GM21723 (cell line): ENCODE results near the gene NAPSA.
A peak's percentile ranks its signal among the peaks of the same experiment; 100 is the strongest.
"Not testable (repeated sequence)": the region's sequence is repeated elsewhere in the genome, so short reads cannot be mapped to it uniquely, and the experiment has no call there.

Experiments used
- ATAC-seq: cut with Tn5 transposase; IDR thresholded peaks from one replicate; pipeline ENCODE4 v1.9.1; 2021; ENCODE audit warnings: mild to moderate bottlenecking, moderate library complexity; ENCODE audit not compliant: unreplicated experiment

Gene NAPSA

GRCh38 chr19:50361290-50362029 is 4.0 kb downstream of the NAPSA start:
- no peak for ATAC-seq

DNA sequence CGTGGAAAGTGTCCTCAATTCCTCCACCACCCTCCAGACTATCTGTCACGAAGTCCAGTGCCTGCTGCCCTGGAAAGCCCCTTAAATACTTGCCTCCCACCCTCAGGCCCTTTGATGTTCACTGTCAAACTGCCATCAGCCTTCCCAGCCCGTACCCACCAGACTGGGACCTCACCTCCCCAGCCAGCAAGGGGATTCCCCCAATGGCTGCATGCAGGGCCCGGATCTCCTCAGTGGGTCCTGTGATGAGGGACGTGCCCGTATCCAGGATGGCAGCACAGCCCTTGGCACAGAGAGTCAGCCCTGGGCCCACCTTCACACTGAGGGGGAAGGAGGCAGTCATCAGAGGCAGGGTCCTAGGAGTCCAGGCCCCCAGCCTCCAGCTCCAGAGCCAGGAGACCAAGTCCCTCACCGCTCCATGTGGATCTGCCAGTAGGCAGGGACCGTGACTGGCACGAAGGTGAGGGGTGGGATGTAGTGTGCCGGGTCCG is 6.1 kb downstream of the NAPSA start:
- ATAC-seq = no peak

- no peak for ATAC-seq
Observed at GRCh38 chr19:50358483-50359327, 6.7 kb downstream of the NAPSA start.

- ATAC-seq = peak; percentile 65
Observed at GRCh38 chr19:50357178-50358100, 8.0 kb downstream of the NAPSA start.

- ATAC-seq = no peak
Observed at GRCh38 chr19:50356691-50357177, 8.7 kb downstream of the NAPSA start.

DNA sequence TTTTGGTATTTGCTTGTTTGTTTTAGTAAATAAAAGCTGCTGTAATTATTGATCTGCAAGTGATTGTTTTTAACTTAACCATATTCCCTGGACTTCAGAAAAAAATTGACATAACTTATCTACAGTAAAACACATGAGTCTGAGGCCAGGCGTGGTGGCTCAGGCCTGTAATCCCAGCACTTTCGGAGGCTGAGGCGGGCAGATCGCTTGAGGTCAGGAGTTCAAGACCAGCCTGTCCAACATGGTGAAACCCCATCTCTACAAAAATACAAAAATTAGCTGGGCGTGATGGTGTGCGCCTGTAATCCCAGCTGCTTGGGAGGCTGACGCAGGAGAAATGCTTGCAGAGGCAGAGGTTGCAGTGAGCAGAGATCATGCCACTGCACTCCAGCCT is 12.0 kb downstream of the NAPSA start:
- ATAC-seq = not testable (repeated sequence)

GRCh38 chr19:50352242-50352641 is 13.2 kb downstream of the NAPSA start:
- ATAC-seq = no peak

- ATAC-seq = no peak
Observed at GRCh38 chr19:50349277-50350057, 16.0 kb downstream of the NAPSA start.

GRCh38 chr19:50347089-50347581 is 18.3 kb downstream of the NAPSA start:
- ATAC-seq = not testable (repeated sequence)

DNA sequence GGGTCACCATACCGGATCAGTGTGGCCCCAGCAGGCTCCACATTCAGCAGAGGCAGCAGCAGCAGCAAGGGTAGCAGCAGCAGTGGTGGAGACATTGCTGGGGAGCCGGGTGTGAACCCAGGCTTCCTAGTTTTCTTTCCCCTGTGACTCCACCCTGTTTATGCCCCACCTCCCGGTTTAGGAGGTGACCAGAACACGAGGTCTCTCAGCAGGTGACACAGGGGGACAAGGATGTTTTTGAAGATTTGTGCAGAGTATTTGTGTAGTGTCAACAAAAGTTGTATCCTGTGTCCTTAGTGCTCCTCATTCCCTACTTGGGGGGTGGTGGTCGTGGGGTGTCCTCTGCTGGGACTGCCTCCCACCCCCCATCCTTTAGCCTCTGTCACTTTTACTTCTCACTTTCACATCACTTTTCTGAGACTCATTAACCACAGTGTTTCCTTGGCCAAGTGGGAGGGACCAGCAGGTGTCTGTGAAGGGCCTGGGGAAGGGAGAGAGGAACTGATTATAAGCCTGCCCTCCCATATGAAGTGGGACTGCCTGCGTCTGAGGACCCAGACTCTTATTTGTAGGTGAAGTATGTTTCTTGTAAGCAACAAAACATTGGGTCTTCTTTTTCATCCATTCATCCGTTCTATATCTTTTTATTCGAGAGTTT is 20.6 kb downstream of the NAPSA start:
- ATAC-seq = peak; percentile 56

DNA sequence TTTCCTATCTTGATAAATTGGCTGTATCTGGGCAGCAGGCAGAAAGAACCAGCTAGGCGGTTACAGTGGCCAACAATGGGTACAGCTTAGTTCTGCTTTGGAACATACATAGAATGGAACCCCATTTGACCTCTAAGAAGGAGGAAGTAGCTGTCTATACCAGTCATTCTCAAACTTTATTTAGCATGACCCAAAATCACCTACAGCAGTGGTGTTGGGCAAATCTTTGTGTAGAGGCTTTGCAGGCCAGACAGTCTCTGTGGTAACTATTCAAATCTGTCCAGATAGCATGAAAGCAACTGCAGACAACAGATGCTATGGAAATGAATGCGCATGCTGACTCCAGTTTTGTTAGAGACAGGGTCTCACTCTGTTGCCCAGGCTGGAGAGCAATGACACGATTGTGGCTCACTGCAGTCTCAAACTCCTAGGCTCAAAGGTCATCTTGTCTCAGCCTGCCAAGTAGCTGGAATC is 24.3 kb downstream of the NAPSA start:
- ATAC-seq = no peak

DNA sequence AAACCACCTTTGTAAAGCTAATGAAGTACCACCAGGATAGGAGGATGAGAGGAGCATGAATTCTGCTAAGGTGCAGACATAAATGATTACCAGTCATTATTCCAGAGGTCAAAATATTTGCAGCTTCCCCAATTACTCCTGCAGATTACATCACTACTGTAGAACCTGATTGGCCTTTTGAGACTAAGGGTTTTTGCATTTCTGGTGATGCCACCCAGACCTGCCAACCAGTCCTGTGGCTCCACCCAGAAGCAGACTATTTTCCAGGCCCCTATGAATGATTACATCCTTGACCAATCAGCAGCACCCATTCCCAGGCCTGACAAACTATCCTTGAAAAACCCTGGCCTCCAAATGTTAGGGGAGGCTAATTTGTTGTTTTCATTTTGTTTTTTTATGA is 25.1 kb downstream of the NAPSA start:
- no peak for ATAC-seq

DNA sequence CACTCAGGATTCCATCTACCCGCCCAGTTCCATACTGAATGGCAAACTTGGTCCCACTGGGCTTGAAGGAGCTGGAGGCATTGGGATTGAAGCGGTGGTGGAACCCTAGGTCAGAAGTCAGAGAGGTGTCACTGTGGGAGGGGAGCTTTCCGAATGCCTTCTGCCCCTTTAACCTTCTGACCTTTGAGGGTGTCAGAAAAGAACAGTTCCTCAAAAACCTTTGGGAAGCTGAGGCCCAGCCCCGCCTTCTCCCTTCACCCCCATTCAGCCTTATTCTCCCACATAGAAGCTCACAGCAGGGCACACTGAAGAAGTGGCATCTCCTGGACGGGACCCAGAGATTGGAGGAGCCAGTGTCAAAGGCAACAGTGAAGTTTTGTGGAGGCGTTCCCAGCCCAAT is 28.4 kb downstream of the NAPSA start:
- not testable (repeated sequence) for ATAC-seq

DNA sequence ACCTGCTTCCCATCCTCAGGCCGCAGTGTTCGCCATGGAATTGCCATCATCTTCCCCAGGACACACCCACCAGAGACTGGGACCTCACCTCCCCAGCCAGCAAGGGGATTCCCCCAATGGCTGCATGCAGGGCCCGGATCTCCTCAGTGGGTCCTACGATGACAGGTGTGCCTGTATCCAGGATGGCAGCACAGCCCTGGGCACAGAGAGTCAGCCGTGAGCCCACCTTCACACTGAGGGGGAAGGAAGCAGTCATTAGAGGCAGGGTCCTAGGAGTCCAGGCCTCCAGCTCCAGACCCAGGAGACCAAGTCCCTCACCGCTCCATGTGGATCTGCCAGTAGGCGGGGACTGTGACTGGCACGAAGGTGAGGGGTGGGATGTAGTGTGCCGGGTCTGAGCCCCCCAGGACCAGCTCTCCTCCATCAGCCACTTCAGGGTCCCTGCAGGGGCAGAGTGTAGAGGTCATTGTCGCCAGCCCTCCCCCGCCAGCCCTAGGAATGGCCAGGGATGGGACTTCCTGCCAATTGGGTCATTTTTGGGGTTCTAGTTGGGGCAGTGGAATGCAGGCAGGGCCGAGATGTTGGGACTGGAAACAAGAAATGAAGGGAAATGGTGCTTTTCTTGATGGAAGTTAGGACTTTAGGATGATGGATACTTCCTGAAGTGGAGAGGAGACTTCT is 30.6 kb downstream of the NAPSA start:
- no peak for ATAC-seq

- ATAC-seq = peak; percentile 28
Observed at GRCh38 chr19:50333737-50334617, 31.5 kb downstream of the NAPSA start.

GRCh38 chr19:50333235-50333736 is 32.2 kb downstream of the NAPSA start:
- ATAC-seq = peak; percentile 37
